ENCODE results near the gene FADS6.

The FADS6 gene

DNA sequence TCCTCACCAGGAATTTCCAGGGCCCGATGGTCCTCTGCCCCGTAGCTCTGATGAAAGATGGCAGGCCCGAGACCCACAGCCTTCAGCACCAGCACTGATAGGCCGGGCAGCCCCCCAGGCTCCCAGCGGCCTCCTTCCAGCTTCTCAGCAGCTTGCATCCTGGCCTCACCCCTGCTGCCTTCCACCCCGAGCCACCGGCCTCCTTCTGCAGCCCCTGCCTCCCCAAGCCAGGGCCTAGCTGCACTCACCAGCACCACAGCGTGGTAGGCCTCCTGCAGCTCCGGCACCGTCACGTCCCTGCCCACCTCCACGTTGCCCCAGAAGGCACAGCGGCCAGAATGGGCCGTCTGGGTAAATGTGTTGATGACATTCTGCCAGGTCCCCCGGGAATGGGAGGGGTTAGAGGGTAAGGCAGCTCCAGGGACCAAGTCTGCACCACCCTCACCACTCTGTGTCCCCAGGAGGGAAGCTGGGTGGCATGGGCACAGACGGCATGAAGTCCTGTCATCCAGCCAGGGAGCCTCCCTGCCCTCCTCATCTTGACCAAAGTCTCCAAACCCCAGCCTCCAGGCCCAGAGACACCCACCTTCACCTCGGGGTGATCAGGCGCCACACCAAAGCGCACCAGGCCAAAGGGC lies 27.1 kb downstream of the FADS6 start:
- TF ChIP-seq ZFX (IDR thresholded peaks at IDR 0.05), result no peak
- TF ChIP-seq, protein P1, sequence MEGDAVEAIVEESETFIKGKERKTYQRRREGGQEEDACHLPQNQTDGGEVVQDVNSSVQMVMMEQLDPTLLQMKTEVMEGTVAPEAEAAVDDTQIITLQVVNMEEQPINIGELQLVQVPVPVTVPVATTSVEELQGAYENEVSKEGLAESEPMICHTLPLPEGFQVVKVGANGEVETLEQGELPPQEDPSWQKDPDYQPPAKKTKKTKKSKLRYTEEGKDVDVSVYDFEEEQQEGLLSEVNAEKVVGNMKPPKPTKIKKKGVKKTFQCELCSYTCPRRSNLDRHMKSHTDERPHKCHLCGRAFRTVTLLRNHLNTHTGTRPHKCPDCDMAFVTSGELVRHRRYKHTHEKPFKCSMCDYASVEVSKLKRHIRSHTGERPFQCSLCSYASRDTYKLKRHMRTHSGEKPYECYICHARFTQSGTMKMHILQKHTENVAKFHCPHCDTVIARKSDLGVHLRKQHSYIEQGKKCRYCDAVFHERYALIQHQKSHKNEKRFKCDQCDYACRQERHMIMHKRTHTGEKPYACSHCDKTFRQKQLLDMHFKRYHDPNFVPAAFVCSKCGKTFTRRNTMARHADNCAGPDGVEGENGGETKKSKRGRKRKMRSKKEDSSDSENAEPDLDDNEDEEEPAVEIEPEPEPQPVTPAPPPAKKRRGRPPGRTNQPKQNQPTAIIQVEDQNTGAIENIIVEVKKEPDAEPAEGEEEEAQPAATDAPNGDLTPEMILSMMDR (conservative IDR thresholded peaks at IDR 0.05), result no peak
- no peak overlapping the region for H3K27ac ChIP-seq

DNA sequence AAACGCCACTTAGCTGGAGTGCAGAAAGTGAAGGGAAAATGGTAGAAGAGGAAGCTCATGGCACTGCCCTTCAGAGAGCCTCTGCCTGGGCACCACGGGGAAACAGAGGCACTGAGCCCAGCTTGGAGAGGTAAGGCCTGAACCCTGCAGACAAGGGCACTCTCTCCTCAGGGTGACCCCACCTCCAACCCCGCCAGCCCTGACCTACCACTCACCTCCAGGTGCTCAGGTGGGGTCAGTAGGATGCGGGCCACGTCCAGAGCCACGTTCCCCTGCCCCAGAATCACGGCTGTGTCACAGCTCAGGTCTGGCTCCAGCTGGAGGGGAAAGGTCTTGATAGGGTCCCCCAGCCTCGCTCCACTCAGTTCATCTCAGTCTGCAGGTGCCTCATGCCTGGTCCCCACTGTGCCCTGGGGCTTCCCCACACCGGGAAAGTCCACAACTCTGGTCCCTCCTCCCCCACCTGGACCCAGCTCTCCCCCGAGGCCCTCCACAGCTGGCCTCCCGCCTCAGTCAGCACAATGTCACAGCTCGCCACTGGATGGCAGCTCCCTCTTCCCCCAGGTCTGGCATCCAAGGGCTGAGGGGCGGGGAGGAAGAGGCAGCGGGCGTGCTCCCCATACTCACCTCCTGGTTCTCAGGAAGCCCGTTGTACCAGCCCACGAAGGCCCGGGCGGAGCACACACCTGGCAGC lies 27.8 kb downstream of the FADS6 start:
- no peak for TF ChIP-seq ZFX (IDR thresholded peaks at IDR 0.05)
- TF ChIP-seq, protein P1 (conservative IDR thresholded peaks at IDR 0.05), result no peak
- H3K27ac ChIP-seq, result no peak overlapping the region

DNA sequence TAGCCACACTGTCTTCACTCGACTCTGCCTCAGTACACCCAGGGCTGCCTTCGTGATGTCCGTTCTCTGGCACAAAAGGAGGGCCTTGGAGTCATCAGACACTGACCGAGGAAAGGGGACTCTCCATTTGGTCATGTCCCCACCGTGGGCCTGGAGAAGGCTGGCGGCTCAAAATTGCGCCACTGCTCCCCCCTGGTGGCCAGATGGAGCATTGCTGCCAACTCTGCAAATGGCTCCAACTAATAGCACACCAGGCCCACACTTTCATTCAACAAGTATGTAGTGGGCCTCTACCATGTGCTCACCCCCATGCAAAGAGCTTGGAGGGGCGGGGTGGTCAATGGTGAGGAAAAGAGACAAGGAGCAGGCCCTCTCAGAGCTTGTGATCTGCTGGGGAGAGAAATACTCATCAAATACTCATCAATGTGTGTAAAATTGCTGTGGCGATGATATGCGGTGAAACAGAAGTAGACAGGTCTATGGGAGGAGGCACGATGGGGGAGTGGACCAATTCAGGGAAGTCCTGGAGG lies 28.5 kb downstream of the FADS6 start:
- no peak overlapping the region for H3K27ac ChIP-seq
- TF ChIP-seq ZFX (IDR thresholded peaks at IDR 0.05), result no peak
- TF ChIP-seq, protein P1 (conservative IDR thresholded peaks at IDR 0.05), result peak; percentile 97

DNA sequence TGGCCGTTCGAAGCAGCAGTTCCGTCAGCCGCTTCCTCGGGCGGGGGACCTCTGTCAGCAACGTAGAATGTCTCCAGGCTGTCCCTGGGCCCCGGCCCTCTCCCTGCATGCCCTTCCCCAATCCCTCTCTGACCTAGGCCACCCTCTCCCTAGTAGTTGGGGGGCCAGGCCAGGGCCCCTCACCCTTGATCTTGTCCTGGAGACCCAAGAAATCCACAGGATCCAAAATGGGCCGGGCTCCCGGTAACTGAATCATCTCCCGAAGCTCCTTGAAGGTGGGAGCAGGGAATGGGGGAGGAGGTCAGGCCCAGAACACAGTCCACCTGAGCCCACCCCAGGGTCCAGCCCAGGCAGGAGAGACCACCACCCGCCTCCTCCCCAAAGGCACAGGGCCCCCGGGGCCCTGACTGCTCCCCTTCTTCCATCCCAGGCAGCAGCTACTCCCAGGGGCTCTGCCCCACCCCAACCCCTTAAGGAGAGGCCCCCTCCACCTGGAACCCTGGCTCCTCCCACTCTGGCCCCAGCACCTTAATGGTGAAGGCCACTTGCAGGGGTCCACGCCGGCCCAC lies 29.1 kb downstream of the FADS6 start:
- H3K27ac ChIP-seq, result no peak overlapping the region
- no peak for TF ChIP-seq ZFX (IDR thresholded peaks at IDR 0.05)
- TF ChIP-seq, protein P1 (conservative IDR thresholded peaks at IDR 0.05), result no peak

DNA sequence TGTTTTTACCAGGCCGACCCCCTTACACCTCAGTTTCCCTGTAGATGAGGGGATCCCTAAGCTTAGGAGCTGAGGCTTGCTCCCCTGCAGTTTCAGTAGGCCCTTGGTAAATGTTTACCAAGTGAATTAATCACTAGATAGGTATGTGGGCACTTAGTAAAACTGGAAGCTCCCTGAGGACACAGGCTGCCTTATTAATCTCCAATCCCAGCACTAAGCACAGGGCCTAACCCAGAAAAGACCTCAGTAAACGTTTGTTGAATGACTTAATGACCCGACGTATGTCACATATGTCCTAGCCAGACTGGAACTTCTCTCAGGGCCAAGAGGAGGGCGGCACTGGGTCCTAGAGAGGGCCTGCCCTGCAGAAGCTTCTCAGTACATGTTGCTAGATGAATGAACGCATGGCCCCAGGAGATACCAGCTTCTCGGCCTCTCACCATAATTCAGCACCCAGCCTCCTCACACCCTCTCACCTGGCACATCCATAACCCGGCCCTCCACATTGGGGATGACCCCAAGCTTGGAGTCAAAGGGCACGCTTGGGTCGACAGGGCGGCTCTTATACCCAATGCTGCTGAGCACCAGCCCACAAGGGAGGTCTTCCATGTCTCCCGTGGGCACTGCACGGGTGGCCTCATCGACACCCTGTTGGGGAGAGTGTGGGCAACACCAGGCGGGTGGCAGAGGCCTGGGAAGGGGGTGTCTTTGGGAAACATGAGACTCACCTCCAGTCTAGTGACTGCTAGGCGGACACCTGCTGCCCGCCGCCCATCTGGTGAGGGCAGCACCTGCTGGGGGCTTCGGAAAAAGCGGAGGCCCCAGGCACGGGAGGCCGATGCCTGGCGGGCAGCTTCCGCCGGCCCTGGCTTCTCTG lies 29.8 kb downstream of the FADS6 start:
- TF ChIP-seq, protein P1 (conservative IDR thresholded peaks at IDR 0.05), result no peak
- no peak for TF ChIP-seq ZFX (IDR thresholded peaks at IDR 0.05)

DNA sequence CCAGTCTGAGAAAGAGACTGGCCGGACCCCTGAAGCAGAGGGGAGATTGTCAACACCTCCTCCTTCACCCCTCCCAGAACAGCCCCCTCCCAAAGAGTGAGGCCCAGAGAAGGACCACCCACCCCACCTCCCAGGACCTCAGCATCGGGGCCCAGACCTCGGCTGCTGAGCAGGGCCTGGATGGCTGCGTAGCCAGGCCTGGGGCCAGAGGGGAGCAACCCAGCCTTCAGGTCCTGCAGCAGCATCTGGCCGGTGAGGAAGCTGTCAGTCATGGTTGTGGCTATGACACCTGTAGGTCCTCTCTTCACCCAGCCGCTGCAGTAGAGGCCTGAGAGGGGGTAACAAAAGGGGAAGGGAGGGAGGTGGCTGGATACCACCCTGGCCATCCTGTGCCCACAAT lies 30.5 kb downstream of the FADS6 start:
- H3K27ac ChIP-seq, result no peak overlapping the region
- no peak for TF ChIP-seq ZFX (IDR thresholded peaks at IDR 0.05)
- TF ChIP-seq, protein P1 (conservative IDR thresholded peaks at IDR 0.05), result no peak

More for the DNA sequence above, 29.8 kb downstream of the FADS6 start:
- no peak overlapping the region for H3K27ac ChIP-seq
